IPS DF 4.7 (cell line): Measurements from ENCODE around the gene CHN2.

Source experiments
- DNase-seq: peaks from one replicate; pipeline ENCODE4 v3.0.0-alpha.2; 2013; ENCODE audit warnings: low spot score; ENCODE audit errors: extremely low read depth

The CHN2 gene

GRCh38 chr7:29360633-29361625 lies 166.4 kb downstream of the CHN2 start:
- DNase-seq: no peak

GRCh38 chr7:29362380-29362779 lies 167.8 kb downstream of the CHN2 start:
- no peak for DNase-seq

GRCh38 chr7:29363636-29364425 lies 169.3 kb downstream of the CHN2 start:
- DNase-seq: no peak

GRCh38 chr7:29364661-29365060 lies 170.1 kb downstream of the CHN2 start:
- no peak for DNase-seq

GRCh38 chr7:29365423-29365822 lies 170.8 kb downstream of the CHN2 start:
- DNase-seq: no peak

GRCh38 chr7:29367784-29368183 lies 173.2 kb downstream of the CHN2 start:
- no peak for DNase-seq

GRCh38 chr7:29369909-29370488 lies 175.4 kb downstream of the CHN2 start:
- DNase-seq: no peak

- DNase-seq: no peak
These were observed 176.1 kb downstream of the CHN2 start for GRCh38 chr7:29370531-29371314.

GRCh38 chr7:29371472-29371871 lies 176.9 kb downstream of the CHN2 start:
- no peak for DNase-seq

GRCh38 chr7:29372351-29373090 lies 177.9 kb downstream of the CHN2 start:
- no peak for DNase-seq

- DNase-seq: peak; percentile 38
These were observed 181.3 kb downstream of the CHN2 start for GRCh38 chr7:29375641-29376562.

GRCh38 chr7:29377718-29378117 lies 183.1 kb downstream of the CHN2 start:
- DNase-seq: no peak

GRCh38 chr7:29379551-29379950 lies 185.0 kb downstream of the CHN2 start:
- DNase-seq: no peak

- DNase-seq: no peak
These were observed 186.9 kb downstream of the CHN2 start for GRCh38 chr7:29381206-29382094.

- no peak for DNase-seq
These were observed 189.7 kb downstream of the CHN2 start for GRCh38 chr7:29384277-29384676.

- no peak for DNase-seq
These were observed 190.7 kb downstream of the CHN2 start for GRCh38 chr7:29385214-29385814.

- no peak for DNase-seq
These were observed 191.7 kb downstream of the CHN2 start for GRCh38 chr7:29386196-29386765.

GRCh38 chr7:29391262-29391661 lies 196.7 kb downstream of the CHN2 start:
- no peak for DNase-seq
